Fibroblast of the conjunctiva (primary cell): ENCODE measurements around the gene ZNF554.
"Not testable (repeated sequence)": the region's sequence is repeated elsewhere in the genome, so short reads cannot be mapped to it uniquely, and the experiment has no call there.

Source experiments
- DNase-seq: peaks from one replicate; pipeline ENCODE4 v3.0.0-alpha.2; 2010; ENCODE audit warnings: low read depth

Gene ZNF554

DNA sequence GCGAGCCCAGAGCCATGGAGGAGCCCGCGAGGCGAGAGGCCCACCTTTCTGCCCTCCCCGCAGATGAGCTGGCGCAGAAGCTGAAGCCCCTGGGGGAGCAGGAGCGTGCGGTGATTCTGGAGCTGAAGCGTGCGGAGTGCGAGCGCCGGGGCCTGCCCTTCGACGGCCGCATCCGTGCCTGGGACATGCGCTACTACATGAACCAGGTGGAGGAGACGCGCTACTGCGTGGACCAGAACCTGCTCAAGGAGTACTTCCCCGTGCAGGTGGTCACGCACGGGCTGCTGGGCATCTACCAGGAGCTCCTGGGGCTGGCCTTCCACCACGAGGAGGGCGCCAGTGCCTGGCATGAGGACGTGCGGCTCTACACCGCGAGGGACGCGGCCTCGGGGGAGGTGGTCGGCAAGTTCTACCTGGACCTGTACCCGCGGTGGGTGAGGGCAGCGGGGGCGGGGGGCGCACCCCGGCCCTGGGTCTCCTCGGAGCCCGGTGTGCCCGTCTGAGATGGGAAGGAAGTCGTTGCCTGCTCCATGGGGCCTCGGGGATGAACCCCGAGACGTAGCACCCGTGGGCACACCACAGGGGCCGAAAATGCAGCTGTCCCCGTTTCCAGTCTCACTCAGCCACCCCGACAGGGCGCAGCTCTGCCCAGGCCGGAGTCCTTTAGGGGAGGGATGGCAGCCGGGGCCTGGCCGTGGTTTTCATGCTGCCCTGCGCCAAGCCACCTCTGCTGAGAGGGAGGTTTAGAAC, 12.1 kb upstream of the ZNF554 start:
- DNase-seq = no peak

- no peak for DNase-seq
These were observed 11.3 kb upstream of the ZNF554 start for GRCh38 chr19:2808129-2808941.

DNA sequence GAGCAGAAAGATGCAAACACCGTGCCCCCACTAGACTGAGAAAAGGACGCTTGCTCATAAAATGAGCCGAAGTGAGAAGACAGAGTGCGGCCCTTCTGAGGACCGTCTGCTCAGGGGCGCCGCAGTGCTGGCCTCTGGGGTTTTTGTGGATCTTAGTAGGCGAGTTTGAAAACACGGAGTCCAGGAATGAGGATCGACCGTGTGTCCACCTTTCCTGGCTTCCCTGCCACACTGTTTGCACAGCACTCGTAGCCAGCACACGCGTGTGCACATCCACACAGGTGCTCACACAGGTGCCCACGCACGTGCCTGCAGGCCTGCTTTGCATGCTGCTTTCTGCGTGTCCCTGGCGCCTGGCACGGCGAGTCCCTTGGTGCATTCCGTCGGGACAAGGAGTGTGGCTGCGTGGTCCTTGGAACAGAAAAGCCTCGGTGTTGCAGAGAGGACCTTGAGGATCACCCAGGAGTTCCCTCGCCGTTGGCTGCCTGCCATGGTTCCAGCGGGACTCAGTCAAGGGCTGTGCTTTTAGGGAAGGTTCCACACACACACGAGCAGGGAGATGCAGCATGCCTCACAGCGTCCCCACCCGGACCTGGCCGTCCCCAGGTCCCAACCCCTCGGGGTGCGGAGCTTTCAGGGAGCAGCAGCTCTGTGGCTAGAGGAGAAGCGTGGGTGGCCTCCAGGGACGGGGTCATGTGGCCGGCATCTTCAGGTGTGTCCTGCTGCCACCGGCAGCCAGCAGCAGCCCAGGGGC, 10.1 kb upstream of the ZNF554 start:
- no peak for DNase-seq

DNA sequence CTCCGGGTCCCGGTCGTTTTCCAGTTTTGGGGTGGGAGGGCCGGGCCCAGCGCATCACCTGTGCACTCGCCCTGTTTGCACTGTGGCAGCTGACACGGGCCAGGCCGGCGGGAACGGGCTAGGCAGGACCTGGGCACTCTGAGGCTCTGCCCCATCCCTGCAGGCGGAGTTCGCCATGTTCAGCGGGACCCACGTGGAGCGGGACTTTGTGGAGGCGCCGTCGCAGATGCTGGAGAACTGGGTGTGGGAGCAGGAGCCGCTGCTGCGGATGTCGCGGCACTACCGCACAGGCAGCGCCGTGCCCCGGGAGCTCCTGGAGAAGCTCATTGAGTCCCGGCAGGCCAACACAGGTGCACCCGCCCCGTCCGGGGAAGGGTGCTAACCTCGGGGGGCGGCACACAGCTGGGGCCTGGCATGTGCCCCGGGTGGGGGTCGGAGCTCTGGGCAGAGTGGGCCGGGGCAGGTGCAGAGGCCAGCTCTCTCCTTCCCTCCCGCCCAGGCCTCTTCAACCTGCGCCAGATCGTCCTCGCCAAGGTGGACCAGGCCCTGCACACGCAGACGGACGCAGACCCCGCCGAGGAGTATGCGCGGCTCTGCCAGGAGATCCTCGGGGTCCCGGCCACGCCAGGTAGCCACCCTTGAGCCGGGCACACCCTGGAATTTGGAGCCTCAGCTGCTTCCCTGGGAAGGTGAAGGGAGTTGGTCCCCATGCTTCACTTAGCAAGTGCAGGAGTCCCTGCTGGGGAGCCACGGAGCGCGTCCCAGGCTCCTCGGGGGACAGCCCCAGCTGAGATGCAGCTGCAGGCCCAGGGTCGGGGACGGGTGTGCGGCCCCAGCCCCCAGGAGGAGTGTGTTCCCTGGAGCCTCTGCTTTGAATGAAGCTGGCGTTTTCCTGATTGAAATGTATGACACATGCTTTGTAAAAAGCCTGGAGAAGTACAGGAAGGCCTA, 9.3 kb upstream of the ZNF554 start:
- DNase-seq = no peak

GRCh38 chr19:2811221-2811722, 8.4 kb upstream of the ZNF554 start:
- DNase-seq = no peak

DNA sequence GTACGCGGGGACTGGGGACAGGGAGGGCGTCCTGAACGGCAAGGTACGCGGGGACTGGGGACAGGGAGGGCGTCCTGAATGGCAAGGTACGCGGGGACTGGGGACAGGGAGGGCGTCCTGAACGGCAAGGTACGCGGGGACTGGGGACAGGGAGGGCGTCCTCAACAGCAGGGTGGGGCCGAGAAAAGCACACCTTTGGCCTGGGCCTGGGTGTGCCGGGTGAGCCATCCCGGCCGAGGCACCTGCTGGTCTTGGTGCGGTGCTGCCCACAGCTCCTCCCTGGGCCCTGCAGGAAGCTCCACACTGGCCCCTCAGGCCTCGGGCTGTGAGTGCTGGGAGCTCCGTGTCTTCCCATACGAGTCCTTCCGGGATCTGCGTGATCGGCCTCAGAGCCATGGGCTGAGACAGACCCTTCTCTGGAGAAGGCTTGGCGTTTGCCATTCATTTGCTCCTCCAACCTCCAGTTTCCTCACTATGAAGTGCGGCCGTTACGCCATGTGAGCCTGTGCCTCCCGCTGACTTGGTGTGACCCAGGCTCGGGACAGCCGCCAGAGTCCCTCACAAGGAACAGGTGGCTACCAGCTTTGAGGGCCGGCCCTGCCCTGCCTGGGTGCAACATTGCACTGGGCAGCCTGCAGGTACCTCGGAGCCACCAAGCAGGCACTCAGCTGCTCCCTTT, 7.8 kb upstream of the ZNF554 start:
- no peak for DNase-seq

DNA sequence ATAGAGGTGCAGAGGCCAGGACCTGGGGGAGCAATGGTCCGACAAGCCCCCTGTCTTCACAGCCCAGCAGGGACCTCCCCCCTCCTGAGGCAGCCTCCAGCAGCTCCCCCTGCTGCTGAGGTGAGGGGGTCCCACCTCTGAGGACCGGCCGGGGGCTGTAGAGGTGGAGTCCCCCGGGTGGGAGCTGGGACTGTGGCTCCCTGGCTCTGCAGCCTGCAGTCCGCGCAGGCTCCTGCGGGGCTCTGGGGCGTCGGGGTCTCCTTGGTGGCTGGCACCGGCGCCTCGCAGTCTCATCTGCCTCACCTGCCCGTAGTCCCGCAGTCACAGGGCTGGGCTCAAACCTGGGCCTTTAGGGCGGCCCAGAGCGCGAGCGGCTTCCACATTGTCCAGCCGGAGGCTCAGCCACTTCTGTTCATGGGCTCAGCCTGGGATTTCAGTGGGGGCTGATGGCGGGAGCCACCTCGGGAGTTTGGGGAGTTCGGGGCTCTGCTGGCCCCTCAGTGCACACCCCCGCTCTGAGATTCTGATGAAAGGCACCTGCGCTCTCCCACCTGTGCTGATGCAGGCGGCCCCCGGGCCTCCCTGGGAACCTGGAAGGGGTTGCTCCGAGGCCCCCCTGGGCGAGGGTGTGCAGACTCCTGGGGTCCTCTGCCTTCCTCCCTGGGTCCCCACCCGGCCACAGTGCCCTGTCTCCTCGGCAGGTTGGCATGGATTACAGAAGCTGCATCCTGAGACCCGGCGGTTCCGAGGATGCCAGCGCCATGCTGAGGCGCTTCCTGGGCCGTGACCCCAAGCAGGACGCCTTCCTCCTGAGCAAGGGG, 7.0 kb upstream of the ZNF554 start:
- DNase-seq = no peak

GRCh38 chr19:2813235-2814160, 6.2 kb upstream of the ZNF554 start:
- no peak for DNase-seq

- no peak for DNase-seq
These were observed 5.2 kb upstream of the ZNF554 start for GRCh38 chr19:2814426-2814825.

DNA sequence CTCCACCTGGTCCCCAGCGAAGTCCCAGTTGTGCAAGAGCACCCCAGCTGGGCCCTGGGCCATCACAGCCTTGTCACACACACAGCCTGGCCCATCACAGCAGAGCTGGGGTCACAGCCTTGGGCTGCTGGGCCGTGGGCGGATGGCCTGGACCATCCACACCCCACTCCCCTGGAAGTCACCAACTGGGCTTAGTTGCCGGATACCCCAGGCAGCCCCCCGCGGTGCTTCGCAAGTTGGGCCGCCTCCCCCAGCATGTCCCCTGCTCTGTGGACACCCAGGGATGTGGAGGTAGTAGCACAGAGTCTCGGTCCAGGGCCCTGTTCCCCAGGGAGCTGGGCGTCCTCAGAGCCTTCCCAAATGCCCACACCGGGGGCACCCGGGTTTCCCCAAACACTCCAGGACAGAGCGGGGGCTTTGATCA, 4.5 kb upstream of the ZNF554 start:
- no peak for DNase-seq

GRCh38 chr19:2815923-2816322, 3.7 kb upstream of the ZNF554 start:
- DNase-seq = no peak

DNA sequence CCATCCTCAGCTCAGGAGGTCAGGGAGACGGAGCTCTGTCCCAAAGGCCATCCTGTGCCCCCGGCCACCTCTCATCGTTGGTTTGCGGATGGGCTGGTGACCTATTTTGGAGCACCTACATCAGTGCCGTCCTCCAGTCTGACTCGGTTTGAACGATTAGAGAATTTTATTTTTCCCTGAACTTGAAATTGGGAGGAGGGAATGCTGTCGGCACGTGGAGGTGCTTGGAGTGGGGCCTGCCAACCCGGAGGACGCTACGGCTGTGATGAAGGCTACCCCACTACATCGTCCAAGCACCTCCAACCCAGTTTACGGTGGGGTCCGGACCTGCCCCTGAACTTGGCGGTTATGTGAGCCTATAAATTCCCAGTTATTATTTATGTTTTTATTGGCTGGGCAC, 3.0 kb upstream of the ZNF554 start:
- no peak for DNase-seq

DNA sequence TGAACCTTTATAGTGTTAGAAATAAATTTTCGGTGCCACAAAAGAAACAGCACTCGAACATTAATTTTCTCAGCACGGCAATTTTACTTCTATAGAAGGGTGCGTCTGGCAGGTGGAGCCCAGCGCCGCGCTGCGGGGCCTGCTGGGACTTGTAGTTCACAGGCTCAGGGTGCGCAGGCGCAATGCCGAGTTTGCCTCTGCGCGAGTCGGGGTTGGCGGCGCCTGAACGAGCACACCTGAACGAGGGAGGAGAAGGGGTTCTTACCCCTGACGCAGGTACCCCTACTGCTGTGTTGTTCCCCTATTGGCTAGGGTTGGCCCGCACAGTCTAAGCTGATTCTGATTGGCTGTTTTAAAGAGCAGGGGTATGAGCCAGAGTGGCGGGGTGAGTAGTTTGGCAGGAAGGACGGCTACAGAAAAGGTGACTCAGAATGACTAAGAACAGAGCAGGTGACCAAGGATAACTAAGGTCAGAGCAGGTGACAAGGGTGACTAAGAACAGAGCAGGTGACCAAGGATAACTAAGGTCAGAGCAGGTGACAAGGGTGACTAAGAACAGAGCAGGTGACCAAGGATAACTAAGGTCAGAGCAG, 2.3 kb upstream of the ZNF554 start:
- not testable (repeated sequence) for DNase-seq

GRCh38 chr19:2820112-2820702, 539 bp downstream of the ZNF554 start:
- no peak for DNase-seq

DNA sequence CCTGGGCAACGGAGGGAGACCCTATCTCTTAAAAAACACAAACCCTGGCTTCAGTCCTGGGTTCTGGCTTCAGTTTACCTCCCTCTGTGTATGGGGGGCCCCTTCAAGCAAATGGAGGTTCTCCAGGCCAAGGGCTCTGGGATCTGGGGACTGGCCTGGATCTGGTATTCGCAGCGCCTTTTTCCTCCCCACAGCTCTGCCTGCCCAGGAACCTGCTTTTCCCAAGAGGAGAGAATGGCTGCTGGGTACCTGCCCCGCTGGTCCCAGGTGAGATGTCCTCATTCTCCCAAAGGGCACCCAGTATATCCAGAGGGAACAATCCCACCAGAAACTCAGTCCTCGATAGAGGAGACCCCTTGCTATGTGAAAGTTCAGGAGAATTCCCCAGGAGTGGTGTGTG, 3.2 kb downstream of the ZNF554 start:
- no peak for DNase-seq

GRCh38 chr19:2823646-2824045, 4.0 kb downstream of the ZNF554 start:
- DNase-seq = no peak

DNA sequence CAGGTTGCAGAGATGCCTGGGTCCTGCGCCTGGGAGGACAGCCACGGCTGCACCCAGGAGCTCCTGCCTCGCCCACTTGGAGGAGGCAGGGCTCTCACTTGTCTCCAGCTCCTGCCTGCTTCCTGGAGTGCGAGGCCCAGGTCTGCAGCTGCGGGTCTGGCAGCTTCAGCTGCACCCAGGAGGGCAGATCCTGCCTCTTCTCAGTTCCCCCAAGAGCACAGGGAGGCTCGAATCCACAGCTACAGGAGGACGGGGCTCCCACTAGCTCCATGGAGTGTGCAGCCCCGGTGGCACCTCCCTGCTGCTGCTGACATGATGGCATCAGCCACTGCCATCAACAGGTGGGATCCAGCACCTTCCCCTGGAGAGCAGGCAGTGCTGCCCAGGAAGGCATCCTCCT, 4.5 kb downstream of the ZNF554 start:
- DNase-seq = no peak

DNA sequence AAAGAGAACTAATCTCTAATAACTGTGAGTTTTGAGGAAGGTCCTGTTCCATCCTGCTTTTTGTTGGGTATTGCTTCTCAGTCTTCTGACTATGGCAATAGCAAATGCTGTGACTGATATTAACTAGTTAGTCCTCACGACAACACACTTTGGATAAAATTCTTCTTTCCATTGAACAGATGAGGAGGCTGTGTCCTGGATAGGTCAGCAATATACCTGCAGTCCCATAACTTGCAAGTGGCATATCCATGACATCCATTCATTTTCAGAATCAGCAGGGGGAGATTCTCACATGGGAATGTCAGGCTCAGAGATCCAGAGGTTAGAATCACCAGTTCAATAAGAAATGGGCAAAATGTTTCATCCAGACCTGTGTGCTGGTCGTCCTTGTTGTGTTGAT, 7.4 kb downstream of the ZNF554 start:
- DNase-seq = no peak
